ENCODE measurements around the gene TDRD3.

The TDRD3 gene

DNA sequence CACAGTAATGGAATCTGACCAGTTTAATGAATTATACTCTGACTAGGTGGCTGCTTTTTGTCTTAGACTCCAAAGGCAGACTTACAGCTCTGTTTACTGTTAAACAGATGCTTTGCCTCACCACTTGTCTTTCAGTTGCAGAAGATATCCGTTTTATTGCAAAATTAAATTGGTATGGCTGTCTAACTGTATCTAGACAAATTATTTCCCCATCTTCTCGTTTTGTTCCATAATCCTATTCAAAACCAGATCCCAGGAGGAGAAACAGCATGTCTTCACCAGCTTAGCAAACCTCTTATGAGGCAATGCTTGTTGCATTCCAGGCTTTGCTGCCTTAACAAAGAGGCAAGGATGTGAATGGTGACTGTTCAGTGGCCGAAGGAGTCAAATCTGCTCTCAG lies 215.6 kb downstream of the TDRD3 start:
- H3K9me3 ChIP-seq (ENCODE audit: insufficient read depth, low read depth, low read length): no peaks in the 10 kb centered on the region
- H3K36me3 ChIP-seq (ENCODE audit: insufficient read depth, low read length): no peaks in the 10 kb centered on the region
- H3K27me3 ChIP-seq (ENCODE audit: insufficient read depth, low read length): no peaks in the 10 kb centered on the region
- 94% methylated on average over 2 of the region's 3 CpGs for WGBS
- H3K9ac ChIP-seq (ENCODE audit: low read depth, low read length): no peak overlapping the region
- no peaks in the 10 kb centered on the region; the same call in 1 of the 2 replicates for H3K4me1 ChIP-seq (ENCODE audit: insufficient read depth, low read length)
- H3K4me3 ChIP-seq (ENCODE audit: low read length): no peak overlapping the region
- no peak overlapping the region for H3K27ac ChIP-seq (ENCODE audit: low read depth, low read length)

DNA sequence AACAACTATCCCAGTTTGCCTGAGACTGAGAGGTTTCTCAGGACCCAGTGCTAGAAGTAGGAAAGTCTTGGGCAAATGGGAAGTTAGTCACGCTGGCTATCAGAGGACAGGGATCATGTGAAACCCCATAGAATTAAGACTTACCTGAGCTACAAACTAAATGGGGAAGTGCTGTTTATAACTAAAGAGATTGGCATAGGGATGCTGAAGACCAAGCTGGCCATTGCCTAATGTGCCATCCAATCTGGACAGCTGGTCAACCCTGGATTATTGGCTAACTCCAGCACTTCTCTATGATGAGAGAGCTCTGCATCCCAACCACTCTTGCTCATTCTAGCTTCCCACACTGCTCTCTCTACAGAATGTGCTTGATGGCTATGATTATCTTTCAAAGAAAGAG lies 216.1 kb downstream of the TDRD3 start:
- Histone ChIP-seq H3K36me3 (ENCODE audit: insufficient read depth, low read length) (no peaks in the 10 kb centered on the region), H3K27ac (ENCODE audit: low read depth, low read length) (no peak overlapping the region), H3K4me3 (ENCODE audit: low read length) (no peak overlapping the region), H3K9ac (ENCODE audit: low read depth, low read length) (no peak overlapping the region), H3K9me3 (ENCODE audit: insufficient read depth, low read depth, low read length) (no peaks in the 10 kb centered on the region), H3K27me3 (ENCODE audit: insufficient read depth, low read length) (no peaks in the 10 kb centered on the region), H3K4me1 (ENCODE audit: insufficient read depth, low read length) (no peaks in the 10 kb centered on the region; the same call in 1 of the 2 replicates)
- 94% methylated on average over 1 of the region's 1 CpG for WGBS

DNA sequence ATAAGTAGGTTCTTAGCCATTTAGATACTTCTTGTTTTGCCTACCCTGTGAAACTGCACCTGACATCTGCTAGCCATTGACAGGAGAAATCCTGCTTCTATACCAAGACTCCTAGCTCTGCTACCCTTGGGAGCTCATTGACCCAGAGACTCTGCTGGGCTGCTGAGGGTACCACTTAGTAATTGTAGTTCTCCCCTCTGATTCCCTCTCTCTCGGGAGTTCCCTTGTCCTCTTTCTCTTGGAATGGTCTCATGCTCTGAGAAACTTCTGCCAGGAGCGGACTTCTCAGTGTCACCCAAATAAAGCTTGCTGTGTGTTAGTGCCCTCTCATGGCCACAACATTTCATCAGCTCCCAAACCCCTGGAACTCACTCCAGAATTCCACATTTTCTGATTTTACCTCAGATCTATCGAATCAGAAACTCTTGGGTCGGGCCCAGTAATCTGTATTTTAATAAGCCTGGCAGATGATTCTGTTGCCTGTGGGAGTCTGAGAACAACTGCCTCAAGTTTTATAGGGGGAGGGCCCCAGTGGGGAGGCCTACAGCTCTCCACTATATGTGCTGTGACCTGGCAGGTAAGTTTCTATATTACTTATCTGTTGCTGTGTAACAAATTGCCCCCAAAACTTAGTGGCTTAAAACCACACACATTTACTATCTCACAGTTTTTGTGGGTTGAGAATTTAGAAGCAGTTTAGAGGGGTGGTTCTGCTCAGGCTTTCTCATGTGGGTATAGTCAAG lies 221.1 kb downstream of the TDRD3 start:
- WGBS: 71% methylated on average over 4 of the region's 4 CpGs
- Histone ChIP-seq H3K4me1 (ENCODE audit: insufficient read depth, low read length) (no peaks in the 10 kb centered on the region; the same call in 1 of the 2 replicates), H3K27ac (ENCODE audit: low read depth, low read length) (no peak overlapping the region), H3K27me3 (ENCODE audit: insufficient read depth, low read length) (no peaks in the 10 kb centered on the region), H3K4me3 (ENCODE audit: low read length) (no peak overlapping the region), H3K36me3 (ENCODE audit: insufficient read depth, low read length) (no peaks in the 10 kb centered on the region), H3K9ac (ENCODE audit: low read depth, low read length) (no peak overlapping the region), H3K9me3 (ENCODE audit: insufficient read depth, low read depth, low read length) (no peaks in the 10 kb centered on the region)

DNA sequence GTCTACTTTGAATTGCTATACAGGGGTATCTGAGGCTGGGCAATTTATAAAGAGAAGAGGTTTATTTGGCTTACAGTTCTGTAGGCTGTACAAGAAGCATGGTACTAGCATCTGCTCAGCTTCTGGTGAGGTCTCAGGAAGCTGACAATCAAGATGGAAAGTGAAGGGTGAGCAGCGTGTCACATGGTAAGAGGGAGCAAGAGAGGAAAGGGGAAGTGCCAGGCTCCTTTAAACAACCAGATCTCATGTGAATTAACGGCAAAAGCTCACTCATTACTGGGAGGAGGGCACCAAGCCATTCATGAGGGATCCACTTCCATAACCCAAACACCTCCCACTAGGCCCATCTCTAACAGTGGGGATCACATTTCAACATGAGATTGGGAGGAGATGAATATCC lies 222.4 kb downstream of the TDRD3 start:
- no peak overlapping the region for H3K27ac ChIP-seq (ENCODE audit: low read depth, low read length)
- H3K27me3 ChIP-seq (ENCODE audit: insufficient read depth, low read length): no peaks in the 10 kb centered on the region
- WGBS: 98% methylated on average over 2 of the region's 2 CpGs
- H3K4me3 ChIP-seq (ENCODE audit: low read length): no peak overlapping the region
- no peak overlapping the region for H3K9ac ChIP-seq (ENCODE audit: low read depth, low read length)
- no peaks in the 10 kb centered on the region for H3K36me3 ChIP-seq (ENCODE audit: insufficient read depth, low read length)
- H3K9me3 ChIP-seq (ENCODE audit: insufficient read depth, low read depth, low read length): no peaks in the 10 kb centered on the region
- H3K4me1 ChIP-seq (ENCODE audit: insufficient read depth, low read length): no peaks in the 10 kb centered on the region; the same call in 1 of the 2 replicates

DNA sequence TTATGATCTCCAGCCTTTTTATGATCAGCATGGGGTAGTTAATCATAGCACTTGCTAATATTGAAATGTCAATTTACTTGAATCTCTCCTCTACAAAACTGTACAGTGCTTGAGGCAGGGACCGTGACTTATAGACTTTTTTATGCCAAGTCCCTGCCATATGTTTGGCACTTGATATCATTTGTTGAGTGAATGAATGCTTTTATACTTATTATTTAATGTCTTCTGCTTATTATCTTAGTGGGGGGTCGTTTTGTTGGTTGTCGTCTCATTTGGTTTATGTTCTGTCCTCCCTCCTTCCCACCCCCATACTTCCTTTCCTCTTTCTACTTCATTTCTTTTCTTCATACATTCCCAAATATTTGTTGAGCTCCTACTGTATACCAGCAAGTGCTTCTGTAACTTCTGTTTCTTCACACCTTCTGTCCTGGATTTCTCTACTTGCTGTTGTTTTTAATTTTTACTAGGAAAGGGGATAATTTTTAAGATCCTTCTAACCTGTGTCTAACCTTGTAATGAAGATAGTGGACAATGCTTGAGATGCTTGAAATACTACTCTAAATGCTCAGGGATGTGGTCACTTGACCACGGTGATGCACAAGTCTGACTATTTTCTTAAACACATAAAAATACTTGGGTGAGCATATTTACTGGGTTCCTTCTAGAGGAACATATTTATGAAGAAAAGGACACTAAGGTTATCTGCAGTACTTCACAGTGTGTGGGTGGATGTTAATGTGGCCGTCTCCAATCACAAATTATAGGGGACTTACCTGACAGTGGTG lies 223.8 kb downstream of the TDRD3 start:
- Histone ChIP-seq H3K9ac (ENCODE audit: low read depth, low read length) (no peak overlapping the region), H3K9me3 (ENCODE audit: insufficient read depth, low read depth, low read length) (no peaks in the 10 kb centered on the region), H3K27me3 (ENCODE audit: insufficient read depth, low read length) (no peaks in the 10 kb centered on the region), H3K36me3 (ENCODE audit: insufficient read depth, low read length) (no peaks in the 10 kb centered on the region), H3K4me3 (ENCODE audit: low read length) (no peak overlapping the region), H3K27ac (ENCODE audit: low read depth, low read length) (no peak overlapping the region), H3K4me1 (ENCODE audit: insufficient read depth, low read length) (no peaks in the 10 kb centered on the region; the same call in 1 of the 2 replicates)
- 97% methylated on average over 5 of the region's 5 CpGs for WGBS

DNA sequence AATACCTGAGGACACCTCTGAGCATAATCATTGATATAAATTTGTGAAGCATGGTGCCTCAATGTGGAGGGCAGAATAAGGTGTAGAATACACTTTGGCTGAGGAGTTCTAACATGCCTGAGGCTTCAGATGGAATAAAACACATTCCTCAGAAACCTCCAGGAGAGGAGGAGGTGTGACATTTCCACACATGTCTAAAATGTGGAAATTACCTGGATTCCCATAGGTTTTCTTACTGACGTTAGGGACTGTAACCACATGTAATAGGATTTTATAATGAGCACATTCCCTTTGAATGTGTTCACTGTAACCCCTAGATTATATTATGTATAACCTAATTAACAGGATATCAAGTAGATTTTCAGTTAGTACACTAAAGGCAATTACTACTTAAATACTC lies 226.1 kb downstream of the TDRD3 start:
- Histone ChIP-seq H3K36me3 (ENCODE audit: insufficient read depth, low read length) (no peaks in the 10 kb centered on the region), H3K4me1 (ENCODE audit: insufficient read depth, low read length) (no peaks in the 10 kb centered on the region; the same call in 1 of the 2 replicates), H3K27ac (ENCODE audit: low read depth, low read length) (no peak overlapping the region), H3K9me3 (ENCODE audit: insufficient read depth, low read depth, low read length) (no peaks in the 10 kb centered on the region), H3K4me3 (ENCODE audit: low read length) (no peak overlapping the region), H3K9ac (ENCODE audit: low read depth, low read length) (no peak overlapping the region), H3K27me3 (ENCODE audit: insufficient read depth, low read length) (no peaks in the 10 kb centered on the region)
- no CpG with 5 or more reads among the region's 1 CpG for WGBS

All from HUES64 (cell line).